ENCODE data around the gene OGA. TPM values are rescaled to one million over a fixed set of nuclear protein-coding genes. Genes with fewer than 3 reads are reported as not detected.

The OGA gene
- total and polyA plus RNA-seq, 9 of the 15 experiments (the other 6 are each of a cell fraction or from before 2014, with no cell fraction given): 13.5 to 73.5 (median 59.5) TPM

GRCh38 chr10:101830322-101831168 lies 12.3 kb upstream of the OGA start (continued):
- no peak for TF ChIP-seq ZNF318 (IDR thresholded peaks at IDR 0.05; ENCODE audit: borderline replicate concordance in 1 of 2, low read depth in 1 of 2)
- TF ChIP-seq RBBP5 (IDR thresholded peaks at IDR 0.05; ENCODE audit: borderline replicate concordance, insufficient read depth, low read length, poor library complexity, severe bottlenecking): no peak
- no peak for TF ChIP-seq PHB2 (IDR thresholded peaks at IDR 0.05; ENCODE audit: low read depth)
- no peak for TF ChIP-seq NCOA2 (IDR thresholded peaks at IDR 0.05; ENCODE audit: partially characterized antibody in 2 of 2)
- no peak for TF ChIP-seq ZNF668 (CRISPR knock-in tag; IDR thresholded peaks at IDR 0.05)
- peak; percentile 91 for TF ChIP-seq ZNF316 (IDR thresholded peaks at IDR 0.05)
- no peak for TF ChIP-seq MXI1 (IDR thresholded peaks at IDR 0.05; ENCODE audit: low read depth, low read length)
- TF ChIP-seq CBX2 (IDR thresholded peaks at IDR 0.05; ENCODE audit: insufficient read depth, low read length, poor library complexity, severe bottlenecking): no peak
- TF ChIP-seq FUS (optimal IDR thresholded peaks at IDR 0.05; ENCODE audit: low read depth, low read length): peak; percentile 71
- no peak for TF ChIP-seq SLC30A9 (CRISPR knock-in tag; IDR thresholded peaks at IDR 0.05)
- TF ChIP-seq ZNF586 (CRISPR knock-in tag; conservative IDR thresholded peaks at IDR 0.05): no peak
- TF ChIP-seq FOSL1 (tag; conservative IDR thresholded peaks at IDR 0.05): 0 out of 2 replicates have a peak, but pooled peaks have one; percentile 38
- TF ChIP-seq MAFK (IDR thresholded peaks at IDR 0.05; ENCODE audit: low read length): peak; percentile 35; the same call in 1 of the 2 replicates
- TF ChIP-seq SMARCB1 (IDR thresholded peaks at IDR 0.05; ENCODE audit: insufficient read length, low read depth): no peak
- no peak for TF ChIP-seq BACH1 (tag; IDR thresholded peaks at IDR 0.05)
- no peak for TF ChIP-seq MED1 (CRISPR knock-in tag; IDR thresholded peaks at IDR 0.05; ENCODE audit: borderline replicate concordance)
- TF ChIP-seq ZFX (CRISPR knock-in tag; IDR thresholded peaks at IDR 0.05): peak; percentile 58
- TF ChIP-seq E2F5 (CRISPR knock-in tag; IDR thresholded peaks at IDR 0.05): 0 out of 2 replicates have a peak, but pooled peaks have one; percentile 53
- TF ChIP-seq HNRNPH1 (optimal IDR thresholded peaks at IDR 0.05; ENCODE audit: low read depth, low read length): no peak

All from K562 (cell line).